Activated naive CD4-positive, alpha-beta T cell treated with anti-CD3 and anti-CD28 coated beads for 36 hours (primary cell): Measurements from ENCODE around the gene HEBP1. TPM values are rescaled to one million over a fixed set of nuclear protein-coding genes. Genes with fewer than 3 reads are reported as not detected.
A peak's percentile ranks its signal among the peaks of the same experiment; 100 is the strongest.

Experiments
- CTCF ChIA-PET: fragments of 350-600 bp; sonication (Branson Sonifier 250); formaldehyde crosslinking; loops from one replicate; lab custom pipeline; 2021; ENCODE audit warnings: antibody characterized with exemption; lab: Charles Lee
- DNase-seq: peaks from one replicate; pipeline ENCODE4 v3.0.0-alpha.2; 2020
- H3K27ac Mint-ChIP-seq: one replicate; pipeline ENCODE4 v1.8.0; 2021; ENCODE audit warnings: mild to moderate bottlenecking, mixed read lengths
- H3K27me3 Mint-ChIP-seq: one replicate; pipeline ENCODE4 v1.8.0; 2021; ENCODE audit warnings: low read depth, mixed read lengths
- H3K36me3 Mint-ChIP-seq: one replicate; pipeline ENCODE4 v1.8.0; 2021; ENCODE audit warnings: low read depth, mixed read lengths
- H3K4me1 Mint-ChIP-seq: one replicate; pipeline ENCODE4 v1.8.0; 2021; ENCODE audit warnings: low read depth, mixed read lengths
- H3K4me3 Mint-ChIP-seq: one replicate; pipeline ENCODE4 v1.8.0; 2021; ENCODE audit warnings: mild to moderate bottlenecking, moderate library complexity, mixed read lengths
- H3K9me3 Mint-ChIP-seq: one replicate; pipeline ENCODE4 v1.8.0; 2021; ENCODE audit warnings: mixed read lengths
- intact Hi-C: fragments of 100-400 bp; cut with micrococcal nuclease; formaldehyde crosslinking; loops from one replicate; pipeline ENCODE4 v1.15.1; 2023
- total RNA-seq, 2 experiments: library from RNA; stranded (reverse); gene quantifications; one replicate each; pipeline ENCODE4 v1.2.3, GENCODE V29; 2021

Gene HEBP1
- total RNA-seq, 2 experiments from 2014 or later = 28.7 to 32.3 TPM

- intact Hi-C loops = no loop called here
- Mint-ChIP-seq H3K4me3 (no peak overlapping the region), H3K9me3 (no peaks in the 10 kb centered on the region), H3K27ac (no peak overlapping the region), H3K27me3 (no peaks in the 10 kb centered on the region), H3K36me3 (no peaks in the 10 kb centered on the region), H3K4me1 (no peaks in the 10 kb centered on the region)
- no peak for DNase-seq
- CTCF ChIA-PET = no interaction called here
These were observed 11.0 kb upstream of the HEBP1 start for GRCh38 chr12:13011098-13011497.

- H3K9me3 Mint-ChIP-seq = no peaks in the 10 kb centered on the region
- no peaks in the 10 kb centered on the region for H3K4me1 Mint-ChIP-seq
- H3K27ac Mint-ChIP-seq = no peak overlapping the region
- H3K27me3 Mint-ChIP-seq = no peaks in the 10 kb centered on the region
- CTCF ChIA-PET = no interaction called here
- no peak for DNase-seq
- intact Hi-C loops = no loop called here
- no peaks in the 10 kb centered on the region for H3K36me3 Mint-ChIP-seq
- H3K4me3 Mint-ChIP-seq = no peak overlapping the region
These were observed 8.8 kb upstream of the HEBP1 start for GRCh38 chr12:13008741-13009380.

- intact Hi-C loops = no loop called here
- Mint-ChIP-seq H3K27ac (no peak overlapping the region), H3K27me3 (no peaks in the 10 kb centered on the region), H3K36me3 (no peaks in the 10 kb centered on the region), H3K4me1 (no peaks in the 10 kb centered on the region), H3K9me3 (no peaks in the 10 kb centered on the region), H3K4me3 (no peak overlapping the region)
- DNase-seq = no peak
- CTCF ChIA-PET = no interaction called here
These were observed 7.6 kb upstream of the HEBP1 start for GRCh38 chr12:13007496-13008233.

GRCh38 chr12:13005649-13006048 lies 5.6 kb upstream of the HEBP1 start:
- Mint-ChIP-seq H3K4me3 (no peak overlapping the region), H3K27ac (no peak overlapping the region), H3K27me3 (peaks cover 6% of the 10 kb centered on the region), H3K36me3 (no peaks in the 10 kb centered on the region), H3K4me1 (peaks cover 5% of the 10 kb centered on the region), H3K9me3 (no peaks in the 10 kb centered on the region)
- intact Hi-C loops = no loop called here
- CTCF ChIA-PET = interaction anchor here (0.7 to 1.8 kb wide), 2 partner anchors 40 to 206 kb away, joined by 3 to 5 read pairs; no protein-coding TSS in a partner anchor
- DNase-seq = no peak

- H3K36me3 Mint-ChIP-seq = no peaks in the 10 kb centered on the region
- H3K4me1 Mint-ChIP-seq = peaks cover 5% of the 10 kb centered on the region
- no peak overlapping the region for H3K27ac Mint-ChIP-seq
- H3K4me3 Mint-ChIP-seq = no peak overlapping the region
- peaks cover 6% of the 10 kb centered on the region for H3K27me3 Mint-ChIP-seq
- H3K9me3 Mint-ChIP-seq = no peaks in the 10 kb centered on the region
- no peak for DNase-seq
- intact Hi-C loops = loop anchor here (5.0 kb wide), 1 partner anchor 648 kb away; the partner anchor contains the start of gene BORCS5
- CTCF ChIA-PET = interaction anchor here (1.8 kb wide), 1 partner anchor 206 kb away, joined by 5 read pairs; no protein-coding TSS in a partner anchor
These were observed 4.9 kb upstream of the HEBP1 start for GRCh38 chr12:13004986-13005385.

- no peak for DNase-seq
- H3K4me1 Mint-ChIP-seq = peaks cover 8% of the 10 kb centered on the region
- CTCF ChIA-PET = interaction anchor here (1.2 kb wide), 1 partner anchor 19 kb away, joined by 3 read pairs; no protein-coding TSS in a partner anchor
- H3K27me3 Mint-ChIP-seq = peaks cover 6% of the 10 kb centered on the region
- intact Hi-C loops = loop anchor here (5.0 kb wide), 1 partner anchor 647 kb away; the partner anchor contains the start of gene BORCS5
- no peaks in the 10 kb centered on the region for H3K9me3 Mint-ChIP-seq
- no peak overlapping the region for H3K27ac Mint-ChIP-seq
- no peaks in the 10 kb centered on the region for H3K36me3 Mint-ChIP-seq
- H3K4me3 Mint-ChIP-seq = no peak overlapping the region
These were observed 4.3 kb upstream of the HEBP1 start for GRCh38 chr12:13004361-13004760.

- H3K27ac Mint-ChIP-seq = no peak overlapping the region
- no peaks in the 10 kb centered on the region for H3K9me3 Mint-ChIP-seq
- H3K27me3 Mint-ChIP-seq = peaks cover 6% of the 10 kb centered on the region
- peak overlapping the region; percentile 74 for H3K4me3 Mint-ChIP-seq
- H3K4me1 Mint-ChIP-seq = peaks cover 20% of the 10 kb centered on the region
- no peak for DNase-seq
- CTCF ChIA-PET = interaction anchor here (0.6 kb wide), 1 partner anchor 43 kb away, joined by 3 read pairs; no protein-coding TSS in a partner anchor
- no peaks in the 10 kb centered on the region for H3K36me3 Mint-ChIP-seq
- intact Hi-C loops = loop anchor here (1.0 to 5.0 kb wide), 2 partner anchors 16 to 645 kb away; partner anchors contain the start of gene BORCS5
These were observed 2.4 kb upstream of the HEBP1 start for GRCh38 chr12:13002301-13003097.

- H3K27ac Mint-ChIP-seq = no peak overlapping the region
- H3K9me3 Mint-ChIP-seq = no peaks in the 10 kb centered on the region
- intact Hi-C loops = loop anchor here (1.0 to 5.0 kb wide), 3 partner anchors 15 to 644 kb away; partner anchors contain the start of gene BORCS5
- peak overlapping the region; percentile 74 for H3K4me3 Mint-ChIP-seq
- peaks cover 6% of the 10 kb centered on the region for H3K27me3 Mint-ChIP-seq
- CTCF ChIA-PET = interaction anchor here (0.6 kb wide), 1 partner anchor 44 kb away, joined by 3 read pairs; no protein-coding TSS in a partner anchor
- H3K4me1 Mint-ChIP-seq = peaks cover 26% of the 10 kb centered on the region
- no peaks in the 10 kb centered on the region for H3K36me3 Mint-ChIP-seq
- DNase-seq = no peak
These were observed 1.6 kb upstream of the HEBP1 start for GRCh38 chr12:13001775-13002040.

- H3K4me1 Mint-ChIP-seq = peaks cover 26% of the 10 kb centered on the region
- CTCF ChIA-PET = interaction anchor here (0.6 to 1.0 kb wide), 2 partner anchors 44 to 178 kb away, joined by 3 to 4 read pairs; no protein-coding TSS in a partner anchor
- H3K4me3 Mint-ChIP-seq = peak overlapping the region; percentile 77
- H3K36me3 Mint-ChIP-seq = no peaks in the 10 kb centered on the region
- no peak overlapping the region for H3K27ac Mint-ChIP-seq
- H3K27me3 Mint-ChIP-seq = peaks cover 6% of the 10 kb centered on the region
- H3K9me3 Mint-ChIP-seq = no peaks in the 10 kb centered on the region
- peak; percentile 34 for DNase-seq
- intact Hi-C loops = loop anchor here (1.0 to 5.0 kb wide), 11 partner anchors 43 to 644 kb away; partner anchors contain the start of genes BORCS5, DDX47, EMP1 and FAM234B
These were observed 1.1 kb upstream of the HEBP1 start for GRCh38 chr12:13000925-13001774.

- Mint-ChIP-seq H3K4me1 (peaks cover 26% of the 10 kb centered on the region), H3K27ac (no peak overlapping the region), H3K9me3 (no peaks in the 10 kb centered on the region), H3K4me3 (peak overlapping the region; percentile 77), H3K27me3 (peaks cover 6% of the 10 kb centered on the region), H3K36me3 (no peaks in the 10 kb centered on the region)
- CTCF ChIA-PET = interaction anchor here (1.0 kb wide), 1 partner anchor 179 kb away, joined by 4 read pairs; no protein-coding TSS in a partner anchor
- intact Hi-C loops = loop anchor here (1.0 to 5.0 kb wide), 11 partner anchors 44 to 643 kb away; partner anchors contain the start of genes BORCS5, DDX47, EMP1 and FAM234B
- DNase-seq = no peak
These were observed 505 bp upstream of the HEBP1 start for GRCh38 chr12:13000616-13000924.

GRCh38 chr12:12999271-12999958 lies 650 bp downstream of the HEBP1 start:
- intact Hi-C loops = no loop called here
- peak overlapping the region; percentile 31 for H3K27ac Mint-ChIP-seq

More at GRCh38 chr12:12999271-12999958, 650 bp downstream of the HEBP1 start:
- CTCF ChIA-PET = interaction anchor here (0.6 kb wide), 1 partner anchor 192 kb away, joined by 3 read pairs; no protein-coding TSS in a partner anchor
- peaks cover 26% of the 10 kb centered on the region for H3K4me1 Mint-ChIP-seq
- DNase-seq = peak; percentile 47
- H3K36me3 Mint-ChIP-seq = no peaks in the 10 kb centered on the region
- peaks cover 6% of the 10 kb centered on the region for H3K27me3 Mint-ChIP-seq
- no peaks in the 10 kb centered on the region for H3K9me3 Mint-ChIP-seq
- H3K4me3 Mint-ChIP-seq = peak overlapping the region; percentile 77
